HepG2 (cell line): Measurements from ENCODE around the gene TREH. TPM values are rescaled to one million over a fixed set of nuclear protein-coding genes. Genes with fewer than 3 reads are reported as not detected.

Experiments
- ATAC-seq: fragments of 200-7000 bp; cut with Tn5 transposase; 3 replicates; pipeline ENCODE4 v1.9.1; 2020; ENCODE audit warnings: mild to moderate bottlenecking, moderate library complexity
- BruUV-seq: library from RNA; stranded (reverse); fragments of 400-500 nt; replicated peaks from 2 replicates; lab custom pipeline; 2021; lab: Mats Ljungman, UMichigan
- CTCF ChIA-PET: fragments of 300-600 bp; formaldehyde crosslinking; extraction: SDS; loops from one replicate; lab custom pipeline; 2021; ENCODE audit warnings: low total read pairs, inconsistent platforms, low intra/inter-chr PET ratio; lab: Yijun Ruan, JAX
- POLR2A ChIA-PET: fragments of 350-600 bp; sonication (Branson Sonifier 250); formaldehyde crosslinking; loops from one replicate; lab custom pipeline; 2020; ENCODE audit warnings: antibody characterized with exemption, inconsistent platforms; lab: Yijun Ruan, JAX
- DNase-seq: peaks from one replicate; pipeline ENCODE4 v3.0.0-alpha.2; 2015; ENCODE audit warnings: low spot score
- FAIRE-seq: peaks from 3 replicates; lab custom pipeline; 2011; peaks lifted over from hg19 to GRCh38; lab: Jason Lieb, UNC
- H2AFZ ChIP-seq: one replicate; pipeline ENCODE4 v1.6.1; 2011; ENCODE audit warnings: low read length, inconsistent platforms
- H3K27ac ChIP-seq: fragments of 300-600 bp; 3 replicates; pipeline ENCODE4 v1.8.0; 2011; ENCODE audit warnings: mixed run types, mild to moderate bottlenecking, mixed read lengths, low read length, inconsistent platforms; ENCODE audit not compliant: insufficient read depth; ENCODE audit errors: extremely low read length
- H3K27me3 ChIP-seq, 2 experiments: fragments of 200-600 bp in 1 of 2; 2 replicates in 1 of 2; 3 replicates in 1 of 2; pipeline versions ENCODE4 v1.6.0 to v1.8.0; 2011; ENCODE audit warnings: low read length in 2 of 2, mild to moderate bottlenecking in 2 of 2, moderate library complexity in 2 of 2, inconsistent platforms in 1 of 2; ENCODE audit not compliant: insufficient read depth in 2 of 2, control insufficient read depth in 1 of 2
- H3K36me3 ChIP-seq, 2 experiments: fragments of 200-600 bp in 1 of 2; replicated peaks in 1 of 2; 2 replicates in 1 of 2; 3 replicates in 1 of 2; pipeline versions ENCODE4 v1.5.1 to v1.8.0; 2011; ENCODE audit warnings: low read length in 2 of 2, inconsistent platforms in 1 of 2; ENCODE audit not compliant: insufficient read depth in 2 of 2, control insufficient read depth in 1 of 2
- H3K4me1 ChIP-seq: 2 replicates; pipeline ENCODE4 v1.5.1; 2012; ENCODE audit warnings: low read length, inconsistent platforms; ENCODE audit not compliant: insufficient read depth
- H3K4me2 ChIP-seq: 2 replicates; pipeline ENCODE4 v1.6.0; 2011; ENCODE audit warnings: low read depth, low read length, inconsistent platforms
- H3K4me3 ChIP-seq, 3 experiments: fragments of 200-600 bp in 1 of 3; sonication (generic), shearing (Covaris generic) in 1 of 3; replicated peaks in 1 of 3; 2 replicates each; pipeline ENCODE4 v1.5.1; 2011 to 2016; ENCODE audit warnings: low read length in 3 of 3, inconsistent platforms in 2 of 3, low read depth in 2 of 3, mild to moderate bottlenecking in 2 of 3, control low read depth in 1 of 3, mixed read lengths in 1 of 3; ENCODE audit not compliant: insufficient read depth in 1 of 3
- H3K79me2 ChIP-seq: one replicate; pipeline ENCODE4 v1.6.1; 2011; ENCODE audit warnings: low read length, inconsistent platforms; ENCODE audit not compliant: insufficient read depth
- H3K9ac ChIP-seq: 2 replicates; pipeline ENCODE4 v1.6.0; 2011; ENCODE audit warnings: mild to moderate bottlenecking, low read depth, low read length, inconsistent platforms; ENCODE audit not compliant: insufficient read depth
- H3K9me3 ChIP-seq: 2 replicates; pipeline ENCODE4 v1.5.1; 2012; ENCODE audit warnings: mild to moderate bottlenecking, low read length
- H4K20me1 ChIP-seq: 2 replicates; pipeline ENCODE4 v1.6.0; 2011; ENCODE audit warnings: inconsistent platforms, mild to moderate bottlenecking, low read length, moderate library complexity; ENCODE audit not compliant: insufficient read depth
- BORCS8-MEF2B ChIP-seq: sonication (generic); formaldehyde crosslinking; IDR thresholded peaks from 2 replicates; pipeline ENCODE4 v1.8.0; 2022; ENCODE audit warnings: mild to moderate bottlenecking, missing genetic modification reagents
- MAFF ChIP-seq: IDR thresholded peaks from 2 replicates; pipeline ENCODE4 v1.6.1; 2011; ENCODE audit warnings: low read depth, low read length, improper control_type of control experiment
- MEIS2 ChIP-seq: sonication (generic); formaldehyde crosslinking; IDR thresholded peaks from 2 replicates; pipeline ENCODE4 v1.9.0; 2021; ENCODE audit warnings: mild to moderate bottlenecking, missing genetic modification reagents
- MIER3 ChIP-seq: IDR thresholded peaks from 2 replicates; pipeline ENCODE4 v1.6.1; 2016; ENCODE audit warnings: missing compliant biosample characterization, borderline replicate concordance
- SKI ChIP-seq: fragments of 450-650 bp; IDR thresholded peaks from one replicate; pipeline ENCODE4 v1.6.1; 2018; ENCODE audit warnings: mild to moderate bottlenecking; ENCODE audit not compliant: partially characterized antibody
- TEF ChIP-seq: sonication (generic); formaldehyde crosslinking; IDR thresholded peaks from 2 replicates; pipeline ENCODE4 v1.5.0; 2020; ENCODE audit warnings: missing genetic modification reagents
- ZNF891 ChIP-seq: sonication (generic); formaldehyde crosslinking; IDR thresholded peaks from 2 replicates; pipeline ENCODE4 v1.5.0; 2020; ENCODE audit warnings: mild to moderate bottlenecking, missing genetic modification reagents
- WGBS: methylation state at CpG from one replicate; pipeline ENCODE4 v1.1.6; 2017; ENCODE audit warnings: low lambda C conversion rate; 5-methylcytosine and 5-hydroxymethylcytosine counted together
- in situ Hi-C: cut with HindIII; loops from 2 replicates; pipeline ENCODE4 v1.10.0; 2017; ENCODE audit warnings: low pct_unique_long_range_greater_than_20kb; ENCODE audit not compliant: extremely low pct_ligation_motif_present
- intact Hi-C: fragments of 100-400 bp; cut with micrococcal nuclease; formaldehyde crosslinking; loops from one replicate; pipeline ENCODE4 v1.10.0; 2022; ENCODE audit not compliant: unreplicated experiment
- polyA plus RNA-seq, 8 experiments: library from polyadenylated mRNA; depleted of rRNA in 3 of 8; stranded (reverse) in 7 of 8; unstranded in 1 of 8; fragments of >200 nt; fragmentation: Illumina TruSeq in 4 of 8; extraction: Trizol in 4 of 8; gene quantifications; 2 replicates each; pipeline versions ENCODE4 v1.2.1 to v1.2.3, GENCODE V29; 2011 to 2016; ENCODE audit warnings: low read depth in 4 of 8, missing spikeins in 1 of 8, mixed read lengths in 1 of 8; ENCODE audit not compliant: insufficient read depth in 1 of 8
- total RNA-seq, 5 experiments: library from RNA; depleted of rRNA; stranded (reverse); fragments of >200 nt; fragmentation: Illumina TruSeq; extraction: Trizol; gene quantifications; 2 replicates each; pipeline ENCODE4 v1.2.3, GENCODE V29; 2016; ENCODE audit warnings: low read depth in 1 of 5
- TF ChIP-seq, protein P1 (sequence below): sonication (generic); formaldehyde crosslinking; IDR thresholded peaks from 2 replicates; pipeline ENCODE4 v1.5.1; 2020; ENCODE audit warnings: missing genetic modification reagents, mild to moderate bottlenecking, borderline replicate concordance

The TREH gene
- total and polyA plus RNA-seq, 2 of the 13 experiments (the other 11 are each of a cell fraction or from before 2014, with no cell fraction given), result 0.53 to 0.86 TPM

DNA sequence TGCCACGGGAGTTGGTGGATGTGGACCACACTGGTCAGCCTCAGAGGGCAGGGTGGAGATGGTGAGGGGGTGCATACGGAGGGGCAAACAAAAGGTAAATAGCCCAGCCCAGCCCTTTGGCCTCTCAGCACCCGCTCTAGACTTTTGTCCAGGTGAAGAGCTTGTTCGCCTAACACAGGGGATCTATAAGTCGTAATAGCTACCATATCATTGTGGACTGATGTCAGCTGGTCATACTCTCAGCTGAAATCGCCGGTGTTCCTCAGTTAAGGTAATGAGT is 27.0 kb upstream of the TREH start:
- DNase-seq (no peak), FAIRE-seq (no peak), ATAC-seq (no peak)
- Histone ChIP-seq H3K4me3 (no peak overlapping the region), H2AFZ (no peak overlapping the region), H3K4me2 (no peak overlapping the region), H3K36me3 (no peaks in the 10 kb centered on the region), H3K9me3 (no peaks in the 10 kb centered on the region), H4K20me1 (no peaks in the 10 kb centered on the region), H3K79me2 (no peaks in the 10 kb centered on the region), H3K27ac (no peak overlapping the region), H3K27me3 (peaks cover 1 to 9% of the 10 kb centered on the region in 2 experiments; a peak in 2 of 5 replicates), H3K9ac (no peak overlapping the region), H3K4me1 (peaks cover 11% of the 10 kb centered on the region; the same call in 1 of the 2 replicates)
- in situ Hi-C loops (no loop called here), intact Hi-C loops (no loop called here)
- BruUV-seq, result no TSS peak
- POLR2A ChIA-PET, result no interaction called here
- TF ChIP-seq TEF (CRISPR knock-in tag), result no peak
- TF ChIP-seq BORCS8-MEF2B (CRISPR knock-in tag), result no peak
- TF ChIP-seq, protein P1, sequence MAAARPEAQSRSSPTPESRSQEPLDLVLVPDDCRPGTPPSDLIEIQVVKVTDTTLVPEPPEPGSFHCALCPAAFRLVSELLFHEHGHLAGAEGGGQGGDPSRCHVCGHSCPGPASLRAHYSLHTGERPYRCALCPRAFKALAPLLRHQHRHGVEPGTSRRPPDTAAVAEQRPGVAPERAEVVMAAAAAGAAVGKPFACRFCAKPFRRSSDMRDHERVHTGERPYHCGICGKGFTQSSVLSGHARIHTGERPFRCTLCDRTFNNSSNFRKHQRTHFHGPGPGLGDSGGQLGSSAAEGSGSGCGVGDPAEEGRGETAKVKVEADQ (CRISPR knock-in tag), result no peak
- no peak for TF ChIP-seq ZNF891
- no peak for TF ChIP-seq MIER3 (CRISPR knock-in tag)
- no peak for TF ChIP-seq MAFF
- no peak for TF ChIP-seq SKI
- TF ChIP-seq MEIS2 (CRISPR knock-in tag), result no peak
- WGBS, result 60% methylated on average over 7 of the region's 7 CpGs
- CTCF ChIA-PET, result no interaction called here
